GM12875 (cell line): ENCODE results near the gene VCL.

Source experiments
- H3K4me3 ChIP-seq: one replicate; pipeline ENCODE4 v1.5.1; 2011; ENCODE audit warnings: low read depth, low read length, control low read depth
- CTCF ChIP-seq: IDR thresholded peaks from 2 replicates; pipeline ENCODE4 v1.5.1; 2011; ENCODE audit warnings: low read depth, mild to moderate bottlenecking, control low read depth, inconsistent platforms, low read length, moderate library complexity, borderline replicate concordance; ENCODE audit not compliant: insufficient read depth

The VCL gene

GRCh38 chr10:73974309-73974946 is 23.5 kb upstream of the VCL start:
- H3K4me3 ChIP-seq = no peak overlapping the region
- no peak for TF ChIP-seq CTCF

- TF ChIP-seq CTCF = no peak
- H3K4me3 ChIP-seq = no peak overlapping the region
These were observed 22.5 kb upstream of the VCL start for GRCh38 chr10:73975388-73975787.

GRCh38 chr10:73979141-73979808 is 18.6 kb upstream of the VCL start:
- no peak for TF ChIP-seq CTCF
- no peak overlapping the region for H3K4me3 ChIP-seq

- H3K4me3 ChIP-seq = no peak overlapping the region
These were observed 18.0 kb upstream of the VCL start for GRCh38 chr10:73979809-73980433.

GRCh38 chr10:73981812-73982211 is 16.1 kb upstream of the VCL start:
- no peak overlapping the region for H3K4me3 ChIP-seq
- no peak for TF ChIP-seq CTCF

More at GRCh38 chr10:73979809-73980433, 18.0 kb upstream of the VCL start:
- no peak for TF ChIP-seq CTCF

- no peak overlapping the region for H3K4me3 ChIP-seq
- TF ChIP-seq CTCF = no peak
These were observed 14.5 kb upstream of the VCL start for GRCh38 chr10:73983096-73984047.
